GM21381 (cell line): Measurements from ENCODE around the gene FAM107B.

Experiments
- ATAC-seq: cut with Tn5 transposase; IDR thresholded peaks from one replicate; pipeline ENCODE4 v1.9.1; 2021; ENCODE audit warnings: mild to moderate bottlenecking, moderate library complexity; ENCODE audit not compliant: unreplicated experiment

Gene FAM107B

DNA sequence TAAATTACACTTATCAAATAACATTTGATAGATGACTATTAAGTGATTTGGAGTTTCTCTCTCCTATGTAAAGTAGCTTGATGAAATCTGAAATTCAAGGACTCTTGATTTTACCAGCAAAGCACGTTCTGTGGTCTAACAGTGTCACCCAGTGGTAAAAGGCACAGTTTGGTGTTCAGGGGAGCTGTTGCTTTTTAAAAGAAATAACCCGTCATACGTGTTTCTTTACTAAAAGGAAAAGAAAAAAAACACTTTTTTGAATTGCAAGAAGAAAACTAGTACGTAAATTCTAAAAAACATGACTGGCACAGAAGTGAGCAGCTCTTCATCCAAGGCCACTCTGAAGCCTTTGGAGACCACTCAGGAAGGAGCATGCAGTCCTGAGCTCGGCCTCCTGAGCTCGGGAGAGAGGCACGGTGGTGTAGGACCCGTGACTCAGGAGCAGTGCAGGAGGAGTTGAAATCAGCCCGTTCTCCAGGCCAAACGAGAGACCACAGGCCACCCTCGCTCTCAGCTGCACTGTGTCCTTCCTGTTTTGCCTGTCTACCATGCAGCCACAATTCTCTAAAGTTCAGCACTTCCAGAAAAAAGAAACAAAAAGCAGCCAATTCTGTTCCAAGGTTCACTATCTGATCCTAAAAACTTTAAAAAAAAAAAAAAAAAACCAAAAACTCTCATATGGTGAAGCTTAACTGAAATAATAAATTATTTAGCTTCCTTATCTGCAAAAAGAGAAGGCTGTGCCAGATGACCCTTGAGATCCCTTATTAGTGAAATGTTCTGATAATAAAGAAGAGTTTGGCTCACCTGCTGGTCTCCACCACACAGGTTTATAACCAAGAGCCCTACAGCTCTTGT, 231.4 kb downstream of the FAM107B start:
- ATAC-seq = no peak

DNA sequence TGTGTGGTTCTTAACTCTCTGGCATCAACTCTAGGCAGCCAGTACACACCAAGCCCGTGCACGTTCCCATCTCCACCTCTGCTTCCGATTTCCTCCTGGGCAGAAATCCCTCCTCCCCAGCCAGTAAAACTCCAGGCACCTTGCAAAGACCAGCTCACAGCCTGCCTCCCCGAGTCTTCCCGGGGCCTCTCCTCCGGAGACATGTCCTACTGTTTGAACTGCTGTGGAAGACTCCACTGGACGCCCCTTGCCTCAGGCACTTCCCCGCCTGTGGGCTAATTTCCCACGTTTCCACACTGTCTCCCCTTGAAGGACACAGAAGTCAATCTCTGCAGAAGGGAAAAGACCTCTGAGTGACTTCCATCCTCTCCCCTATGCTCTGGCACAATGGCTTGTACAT, 233.3 kb downstream of the FAM107B start:
- ATAC-seq = no peak

DNA sequence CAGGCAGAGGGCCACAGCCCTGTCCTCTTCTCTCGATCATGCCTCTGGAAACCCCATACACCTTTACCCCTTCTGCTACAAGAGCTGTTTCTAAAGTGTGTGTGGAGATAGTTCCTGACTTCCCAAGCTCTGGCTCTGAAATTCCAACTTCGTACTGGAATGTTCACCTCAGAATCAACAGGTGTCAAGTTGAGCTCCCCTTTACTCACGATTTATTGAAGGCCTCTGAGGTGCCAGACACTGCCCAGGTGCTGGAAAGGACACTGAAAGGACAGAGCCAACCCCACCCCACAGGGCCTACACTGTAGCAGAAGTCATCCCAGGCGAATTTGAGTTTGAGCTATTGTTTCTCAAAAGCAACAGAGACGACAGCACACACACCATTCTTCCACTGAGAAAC, 234.1 kb downstream of the FAM107B start:
- no peak for ATAC-seq

DNA sequence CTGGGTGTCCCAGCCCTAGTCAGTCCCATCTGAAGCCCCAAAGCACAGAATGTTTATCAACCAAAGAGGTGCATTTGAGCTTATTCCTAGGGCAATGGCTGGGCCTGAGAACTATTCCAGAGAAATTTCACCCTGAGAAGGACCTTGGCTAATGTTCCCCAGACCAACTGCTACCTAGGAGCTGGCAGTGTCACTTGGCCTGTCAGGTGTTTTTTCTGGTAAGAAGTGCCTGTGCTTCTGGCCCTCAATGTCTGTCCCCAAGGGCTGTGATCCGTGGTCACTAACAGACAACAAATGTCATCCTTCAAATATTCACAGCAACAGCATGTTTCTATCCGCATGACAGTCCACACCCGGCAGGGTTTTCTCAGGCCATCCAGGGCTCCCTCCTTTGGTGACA, 234.6 kb downstream of the FAM107B start:
- ATAC-seq = no peak

DNA sequence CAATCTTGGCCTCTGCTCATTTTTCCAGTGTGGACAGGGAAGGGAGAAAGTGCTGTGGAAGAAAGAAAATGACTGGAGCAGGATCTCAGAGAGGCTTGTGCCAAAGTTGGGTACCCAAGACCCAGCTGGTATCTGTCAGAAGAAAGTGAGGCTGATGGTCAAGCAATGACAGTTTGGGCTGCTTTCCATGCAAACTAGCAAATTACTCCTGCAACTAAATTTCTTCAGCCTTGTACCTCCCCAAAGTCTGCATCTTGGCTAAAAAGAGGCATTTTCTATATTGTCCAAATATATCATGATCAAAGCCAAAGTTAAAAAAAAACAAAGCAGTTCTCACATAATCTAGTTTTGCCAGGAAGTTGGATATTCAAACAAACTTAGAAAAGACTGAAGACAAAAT, 235.5 kb downstream of the FAM107B start:
- ATAC-seq = no peak

DNA sequence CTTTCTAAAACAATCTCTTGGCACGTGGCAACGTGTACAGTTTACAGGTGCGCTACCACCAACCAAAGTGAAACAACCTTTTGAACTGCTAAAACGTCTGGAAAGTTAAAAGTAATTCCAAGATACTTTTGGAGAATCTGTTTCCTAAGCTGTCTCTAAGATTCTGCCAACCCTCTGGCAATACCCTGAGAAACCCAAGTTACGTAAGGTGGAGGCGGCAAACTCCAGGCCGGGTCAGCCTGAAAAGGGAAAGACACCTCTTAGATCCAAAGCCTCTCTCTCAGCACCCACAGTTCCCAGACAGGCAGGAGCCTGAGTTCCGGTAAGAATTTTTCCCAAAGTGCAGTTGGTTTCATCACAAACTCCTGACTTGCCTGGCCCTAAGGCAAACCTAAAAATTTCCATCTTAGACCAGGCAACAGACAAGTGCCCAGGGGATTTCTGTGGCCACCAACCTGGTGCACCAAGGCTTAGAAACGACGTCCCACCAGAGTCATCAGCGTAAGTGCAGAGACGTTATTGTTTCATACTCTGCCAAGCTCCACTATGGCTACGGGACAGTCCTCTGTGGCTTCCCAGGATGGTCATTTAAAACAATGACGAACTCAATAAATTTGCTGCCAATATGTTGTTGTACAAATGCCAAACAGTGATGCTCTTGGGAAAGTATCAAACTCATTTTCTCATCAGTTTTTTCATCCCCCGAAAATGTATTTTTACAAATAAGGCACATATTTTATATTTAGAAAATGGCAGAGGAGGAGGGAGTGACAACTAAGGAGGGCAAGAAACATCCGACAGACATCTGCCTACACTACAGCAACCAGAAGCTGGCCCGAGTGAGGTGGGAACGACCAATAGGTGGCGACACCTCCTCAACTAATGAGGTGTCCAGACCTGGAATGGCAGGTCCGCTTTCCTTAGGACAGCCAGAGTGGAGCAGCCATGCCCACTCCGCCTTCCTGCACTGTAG, 238.2 kb downstream of the FAM107B start:
- no peak for ATAC-seq

DNA sequence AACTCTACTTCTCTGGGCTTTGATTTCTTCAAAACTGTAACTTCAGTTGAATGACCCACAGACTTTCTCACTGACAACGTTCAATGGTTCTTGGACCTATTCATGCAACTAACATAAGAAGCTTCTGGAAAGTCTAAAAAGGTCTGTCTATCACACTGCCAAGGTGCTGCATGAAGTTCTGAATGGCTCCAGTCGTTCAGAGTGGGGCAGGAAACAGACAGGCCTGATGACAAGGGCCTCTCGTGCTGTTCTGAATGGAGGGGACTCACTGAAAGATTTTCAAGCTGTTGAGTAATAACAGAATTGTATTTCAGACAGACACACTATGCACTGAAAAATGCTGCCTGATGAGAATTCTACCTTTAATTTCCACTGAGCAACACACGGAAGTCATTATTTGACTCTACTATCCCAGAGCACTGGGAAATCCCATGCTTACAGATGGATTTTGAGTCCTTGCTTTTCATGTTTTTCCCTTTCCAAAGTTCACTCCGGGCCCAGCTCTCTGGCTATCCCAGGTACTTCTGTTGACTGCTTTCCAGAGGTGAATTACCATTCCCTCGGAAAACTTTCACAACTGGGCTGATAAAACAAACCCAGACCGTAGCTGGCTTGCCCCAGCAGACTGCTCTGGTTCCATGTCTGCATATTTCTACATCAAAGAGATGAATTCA, 239.1 kb downstream of the FAM107B start:
- no peak for ATAC-seq

DNA sequence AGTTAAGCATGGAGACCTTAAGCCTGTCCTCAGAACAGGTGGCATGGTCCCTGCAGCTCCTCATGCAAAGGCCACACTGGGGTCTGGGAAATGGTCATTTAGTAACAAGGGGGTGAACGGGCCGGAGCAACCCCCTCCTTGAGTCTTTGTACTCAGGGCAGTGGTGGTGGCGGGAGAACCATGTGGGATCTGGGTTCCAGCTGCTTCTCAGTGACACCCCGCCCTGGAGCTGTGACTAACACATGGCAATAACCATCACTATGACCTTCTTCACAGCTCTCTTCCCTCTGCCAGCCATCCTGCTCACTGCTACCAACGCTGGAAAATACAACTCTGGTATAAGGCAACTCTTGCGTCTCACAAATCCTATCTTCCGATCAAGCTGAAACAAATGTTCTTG, 240.5 kb downstream of the FAM107B start:
- no peak for ATAC-seq

DNA sequence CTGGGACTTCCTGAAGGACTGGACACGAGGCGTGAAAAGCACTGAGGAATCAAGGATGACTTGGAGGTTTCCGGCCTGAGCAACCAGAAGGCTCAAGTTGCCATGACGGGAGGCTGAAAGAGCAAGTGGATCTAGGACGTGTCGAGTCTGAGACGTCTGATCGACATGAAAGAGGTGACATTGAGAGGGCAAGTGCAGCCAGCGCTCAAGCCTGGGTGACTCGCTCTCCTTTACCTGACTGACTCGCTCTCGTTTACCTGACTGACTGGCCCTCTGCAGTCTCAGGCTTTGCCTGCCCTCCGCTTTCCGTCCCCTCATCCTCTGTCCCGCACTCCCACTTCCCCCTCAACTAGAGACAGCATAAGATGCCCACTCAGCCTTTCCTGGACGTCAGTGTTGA, 241.4 kb downstream of the FAM107B start:
- no peak for ATAC-seq

DNA sequence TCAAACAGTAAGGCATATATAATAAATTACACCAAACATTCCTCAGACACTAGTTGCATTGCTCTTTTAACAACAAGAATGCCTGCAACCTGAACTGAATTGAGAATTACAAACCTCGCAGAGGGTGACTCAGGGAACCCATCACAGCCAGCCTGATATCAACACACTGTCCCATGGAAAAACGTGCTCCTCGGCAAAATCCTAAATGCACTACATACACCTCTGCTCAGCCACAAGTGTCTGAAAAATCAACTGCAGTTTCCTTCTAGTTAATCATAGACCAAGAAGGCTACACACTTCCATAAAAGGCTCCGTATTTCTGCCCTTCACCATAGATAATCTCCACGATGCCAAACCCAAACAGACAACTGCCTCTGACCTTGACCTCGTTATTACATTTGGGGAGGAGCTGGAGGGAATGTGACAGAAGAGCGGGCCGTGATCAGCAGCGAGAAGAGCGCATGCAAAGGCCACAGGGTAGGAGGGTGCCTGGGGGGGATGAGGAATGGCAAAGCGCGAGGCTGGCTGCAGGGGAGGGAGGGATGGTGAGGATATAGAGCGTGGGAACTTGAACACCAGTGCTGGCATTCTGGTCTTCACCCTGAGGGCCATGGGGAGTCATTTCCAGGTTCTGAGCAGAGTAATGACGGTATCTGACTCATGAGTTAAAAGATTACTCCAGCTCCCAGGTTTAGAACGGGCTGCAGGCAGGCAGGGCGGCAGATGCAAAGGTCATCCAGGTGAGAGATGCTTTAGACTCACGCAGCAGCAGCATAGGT, 242.0 kb downstream of the FAM107B start:
- no peak for ATAC-seq

DNA sequence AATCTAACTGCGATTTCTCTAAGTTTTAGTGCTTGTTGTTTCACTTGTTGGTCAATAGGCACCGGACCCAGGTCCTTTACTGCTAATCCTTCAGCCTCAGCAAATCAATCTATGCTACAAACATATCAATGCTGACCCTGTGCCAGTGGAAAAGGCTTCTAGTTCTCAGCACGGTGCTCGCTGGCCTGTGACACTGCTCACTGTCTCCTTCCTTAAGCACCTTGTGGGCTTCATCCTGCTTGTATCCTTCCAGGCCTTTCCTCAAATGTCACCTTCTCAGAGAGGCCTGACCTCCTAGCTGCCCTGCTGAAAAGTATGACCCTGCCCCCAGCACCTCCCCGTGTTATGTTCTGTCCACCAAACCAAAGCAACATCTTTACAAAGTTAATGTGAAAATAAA, 242.7 kb downstream of the FAM107B start:
- no peak for ATAC-seq

DNA sequence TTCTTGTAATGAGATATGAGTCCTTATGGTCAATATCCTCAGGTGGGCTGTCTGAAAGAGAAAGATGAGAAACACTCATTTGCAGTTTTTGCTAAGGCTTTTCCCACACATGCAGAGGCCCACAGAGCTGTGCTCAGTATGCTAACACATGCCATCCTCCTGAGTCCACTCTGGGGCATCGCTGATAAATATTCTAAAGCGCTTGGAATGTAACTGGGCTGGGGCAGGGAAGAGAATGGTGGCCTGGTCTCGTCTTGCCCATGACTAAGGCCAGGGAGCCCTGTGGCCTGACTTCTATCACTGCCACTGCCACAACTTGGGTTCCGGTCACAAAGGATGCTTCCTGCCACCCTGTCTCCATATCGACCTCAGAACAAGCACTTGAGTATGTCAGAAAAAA, 244.2 kb downstream of the FAM107B start:
- no peak for ATAC-seq

DNA sequence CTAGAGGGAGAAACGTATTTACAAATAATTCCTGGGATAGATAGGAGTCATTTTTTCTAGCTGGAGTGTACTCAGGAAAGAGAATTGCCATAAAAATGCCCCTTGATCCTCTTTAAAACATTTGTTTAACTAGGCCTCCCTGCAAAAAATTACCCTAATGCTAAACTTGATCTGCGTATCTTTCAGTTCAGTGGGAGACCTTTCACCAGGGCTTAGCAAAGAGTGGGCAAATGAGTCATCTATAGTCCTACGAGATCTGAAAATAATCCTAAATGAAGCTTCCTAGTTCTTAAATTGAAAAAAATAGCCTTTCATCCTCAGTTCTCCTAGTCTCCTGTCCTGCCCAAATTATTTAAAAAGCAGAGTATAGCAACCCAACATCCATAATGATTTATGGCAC, 245.3 kb downstream of the FAM107B start:
- ATAC-seq = no peak

DNA sequence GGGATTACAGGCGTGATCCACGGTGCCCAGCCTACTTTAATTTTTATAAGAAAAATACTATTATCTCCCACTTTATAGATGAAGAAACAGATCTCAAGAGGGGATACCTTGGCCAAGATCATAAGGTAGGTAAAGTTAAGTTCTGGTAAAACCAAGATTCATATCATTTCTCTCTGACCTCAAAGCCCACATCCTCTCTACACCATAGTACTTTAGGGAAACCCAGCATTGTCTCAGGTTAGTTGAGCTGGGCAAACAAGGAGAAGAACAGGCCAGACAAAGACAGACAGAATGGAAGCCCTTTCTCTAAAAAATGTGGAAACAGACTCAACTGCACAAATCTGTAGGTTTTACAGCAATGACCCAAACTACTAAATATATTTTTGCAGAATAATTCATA, 246.2 kb downstream of the FAM107B start:
- no peak for ATAC-seq

DNA sequence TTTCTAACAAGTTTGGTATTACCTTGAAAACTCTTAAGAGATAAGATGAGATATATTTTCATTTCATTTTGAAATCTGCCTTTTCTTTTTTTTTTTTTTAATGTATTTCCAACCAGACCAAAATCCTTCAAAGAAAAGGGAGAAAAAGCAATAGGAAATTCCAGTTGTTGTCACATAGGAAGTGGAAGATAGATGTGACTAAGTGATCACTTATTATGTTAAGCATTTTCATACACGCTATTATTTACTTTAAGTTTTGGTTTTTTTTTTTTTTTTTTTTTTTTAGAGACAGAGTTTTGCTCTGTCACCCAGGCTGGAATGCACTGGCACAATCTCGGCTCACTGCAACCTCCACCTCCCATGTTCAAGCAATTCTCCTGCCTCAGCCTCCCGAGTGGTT, 246.8 kb downstream of the FAM107B start:
- ATAC-seq = no peak

DNA sequence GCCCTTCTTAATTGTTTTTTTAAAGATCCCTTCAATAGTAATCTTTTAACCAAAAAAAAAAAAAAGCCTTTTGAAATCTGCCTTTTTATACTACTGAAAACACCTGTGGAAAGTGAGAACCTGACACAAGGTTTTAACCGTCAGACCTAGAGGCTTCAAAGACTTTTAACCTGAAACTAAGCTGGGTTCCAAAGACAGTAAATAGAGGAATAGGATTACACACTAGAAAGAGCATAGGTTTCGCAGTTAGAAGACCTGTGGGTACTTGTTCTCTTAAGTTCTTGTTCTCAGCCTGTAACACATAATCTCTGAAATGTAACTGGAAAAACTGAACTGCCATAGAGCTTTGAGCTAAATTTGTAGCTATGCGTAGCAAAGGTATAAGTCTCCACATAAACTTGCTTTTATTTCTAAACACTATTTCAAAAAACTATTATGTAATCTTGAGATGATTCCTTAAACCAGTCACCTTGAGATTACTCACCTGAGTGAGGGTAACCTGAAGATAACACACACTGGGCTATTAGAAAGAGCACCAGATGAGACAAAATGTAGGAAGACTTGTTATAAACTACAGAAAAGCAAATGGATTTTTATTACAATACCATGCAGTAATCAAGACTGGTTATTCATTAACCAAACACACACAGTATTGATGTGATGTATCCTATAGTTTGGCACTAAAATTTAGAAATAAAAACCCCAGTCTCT, 247.4 kb downstream of the FAM107B start:
- ATAC-seq = no peak

DNA sequence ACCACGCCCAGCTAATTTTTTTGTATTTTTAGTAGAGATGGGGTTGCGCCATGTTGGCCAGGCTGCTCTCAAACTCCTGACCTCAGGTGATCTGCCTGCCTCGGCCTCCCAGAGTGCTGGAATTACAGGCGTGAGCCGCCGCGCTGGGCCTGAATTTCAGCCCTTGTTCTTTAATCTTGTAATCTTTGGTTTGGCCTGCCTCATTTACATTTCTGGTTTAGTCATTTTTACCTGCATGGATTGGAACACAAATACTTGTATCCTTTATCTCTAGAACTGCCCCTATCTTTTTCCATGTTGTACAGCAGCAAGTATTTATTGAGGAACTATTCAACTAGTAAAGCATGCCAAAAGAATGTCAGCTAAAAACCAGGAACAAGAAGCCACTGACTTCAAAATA, 248.4 kb downstream of the FAM107B start:
- ATAC-seq = no peak

DNA sequence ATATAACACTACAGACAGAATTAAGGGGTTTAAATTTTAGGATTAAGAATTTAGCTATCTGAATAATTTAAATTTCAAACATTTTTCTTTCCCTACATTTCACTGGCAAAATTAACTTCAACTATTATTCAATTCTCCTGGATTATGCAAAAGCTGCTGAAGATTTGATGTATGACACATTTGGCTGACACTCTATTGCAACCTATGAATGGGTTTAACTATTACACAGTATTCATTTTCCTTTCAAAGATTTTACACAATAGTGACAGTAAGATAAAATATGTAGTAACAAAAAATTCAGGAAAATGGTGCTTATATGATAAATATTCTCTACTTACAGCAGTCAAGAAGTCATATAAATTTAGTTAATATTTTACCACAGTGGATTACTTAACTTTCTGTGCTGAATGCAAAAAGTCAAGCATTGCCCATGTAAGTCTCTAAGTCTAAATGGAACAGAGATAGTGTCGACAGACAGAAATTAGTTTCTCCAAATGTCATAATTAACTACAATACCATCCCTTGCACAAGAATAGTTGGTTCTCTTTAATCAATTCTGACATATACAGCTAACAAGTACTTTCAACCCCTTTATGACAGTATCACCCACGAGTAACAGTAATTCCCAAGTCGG, 249.9 kb downstream of the FAM107B start:
- ATAC-seq = no peak

DNA sequence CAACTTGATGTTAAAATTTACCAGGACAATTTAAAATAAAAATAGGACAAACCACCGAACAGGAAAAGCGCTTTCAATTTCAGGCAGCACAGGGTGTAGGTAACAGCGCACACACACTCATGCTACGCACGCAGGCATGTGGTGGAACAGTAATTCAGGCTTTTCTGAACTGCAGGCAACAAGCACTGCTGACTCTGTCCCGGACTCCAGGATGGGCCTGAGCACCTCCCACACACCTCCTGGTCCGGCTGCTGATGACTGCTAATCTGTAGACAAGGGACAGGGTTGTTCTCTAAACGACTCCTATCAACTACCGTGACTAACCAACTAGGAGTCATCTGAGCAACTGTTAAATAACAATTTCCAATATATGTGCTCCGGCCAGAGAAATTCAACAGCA, 251.4 kb downstream of the FAM107B start:
- ATAC-seq = no peak

DNA sequence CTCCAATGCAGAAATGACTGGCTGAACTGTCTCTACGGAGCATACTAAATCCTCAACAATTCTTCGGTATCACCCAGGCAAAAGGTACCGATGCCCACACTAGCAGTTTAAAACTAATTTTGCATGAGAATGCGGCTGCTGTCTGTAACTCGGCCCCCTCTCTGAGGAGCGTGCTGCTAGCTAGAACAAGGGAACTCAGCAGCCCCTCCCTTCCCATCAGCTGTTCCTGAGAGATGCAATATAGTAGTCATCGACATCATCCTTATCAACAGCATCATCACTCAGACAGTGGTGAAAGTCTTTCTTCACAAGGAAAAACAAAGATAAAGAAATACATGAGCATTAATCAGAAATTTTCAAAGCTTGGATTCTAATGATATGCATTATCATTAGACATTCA, 254.9 kb downstream of the FAM107B start:
- ATAC-seq = no peak
